Psoas muscle (tissue), 8 donors: Measurements from ENCODE around the gene S100Z. TPM values are rescaled to one million over a fixed set of nuclear protein-coding genes. Genes with fewer than 3 reads are reported as not detected.

Source experiments
- ATAC-seq, 4 donors: fragments of 200-7000 bp; cut with Tn5 transposase; one replicate each; pipeline ENCODE4 v1.9.1; 2020; ENCODE audit warnings: moderate library complexity in 3 of 4, mild to moderate bottlenecking in 2 of 4
- DNase-seq, 2 donors: peaks; one replicate each; pipeline ENCODE4 v3.0.0-alpha.2; 2020
- H3K27ac ChIP-seq: fragments of 200-600 bp; one replicate; pipeline ENCODE4 v1.8.0; 2022
- H3K27me3 ChIP-seq, 3 donors: fragments of 200-600 bp in 1 of 3; one replicate each; pipeline versions ENCODE4 v1.6.1 to v1.8.0; 2013 to 2022; ENCODE audit warnings: low read length in 2 of 3, mild to moderate bottlenecking in 2 of 3, moderate library complexity in 1 of 3; ENCODE audit not compliant: insufficient read depth in 3 of 3
- H3K36me3 ChIP-seq, 2 donors: fragments of 200-600 bp in 1 of 2; one replicate each; pipeline versions ENCODE4 v1.6.1 to v1.8.0; 2013 to 2022; ENCODE audit warnings: low read depth in 1 of 2, mild to moderate bottlenecking in 1 of 2, moderate library complexity in 1 of 2; ENCODE audit not compliant: insufficient read depth in 1 of 2
- H3K4me1 ChIP-seq: fragments of 200-600 bp; one replicate; pipeline ENCODE4 v1.8.0; 2022
- H3K4me3 ChIP-seq: fragments of 200-600 bp; one replicate; pipeline ENCODE4 v1.8.0; 2022; ENCODE audit warnings: mild to moderate bottlenecking
- H3K9me3 ChIP-seq: fragments of 200-600 bp; one replicate; pipeline ENCODE4 v1.8.0; 2022
- CTCF ChIP-seq: fragments of 200-600 bp; IDR thresholded peaks from one replicate; pipeline ENCODE4 v1.8.0; 2022; ENCODE audit warnings: antibody characterized with exemption
- WGBS, 3 donors: extraction: QIAGEN DNeasy Blood & Tissue Kit; methylation state at CpG; one replicate each; pipeline versions ENCODE4 v1.1.6 to v1.1.7; 2013; 5-methylcytosine and 5-hydroxymethylcytosine counted together
- intact Hi-C, 2 donors: fragments of 100-400 bp; cut with DNase I; formaldehyde crosslinking; loops; one replicate each; pipeline versions ENCODE4 v1.11.0 to v1.14.2; 2022
- long read RNA-seq, 2 donors: library from polyadenylated mRNA; unstranded; transcript quantifications; one replicate each; pipeline ENCODE4 v2.0.0, GENCODE V29; 2021
- polyA plus RNA-seq, 3 donors: library from polyadenylated mRNA; stranded (reverse); fragments of 200-250 nt; gene quantifications; one replicate each; pipeline ENCODE4 v1.2.3, GENCODE V29; 2013
- total RNA-seq, 4 donors: library from RNA; stranded (reverse); fragmentation: NEBNext Ultra II Directional in 2 of 4; extraction: Animal tissue kit (Norgen Biotek cat#: 25700) in 2 of 4; gene quantifications; one replicate each; pipeline versions ENCODE4 v1.2.1 to v1.2.4, GENCODE V29; 2021 to 2023
- donor health status: healthy with polysubstance abuse.
- donor health status: DM: no; HTN: no; CAD: no; lungs with moderate emphysema.
- donor health status: Bipolar disorder and iron deficiency.
- donor health status: healthy.
- donor health status: DM: yes; HTN: yes; CAD: no.
- donor health status: DM: no; HTN: no; CAD: no.
- donor health status: DM: no; HTN: no; CAD: no.
- donor health status: DM: yes; HTN: yes; CAD: no.

The S100Z gene
- not detected for total RNA-seq
- under 1 TPM in 1 of 3 donors, not detected in 2; 0.09 TPM for polyA plus RNA-seq
- long read RNA-seq, donor 1 = 0 reads
- long read RNA-seq, donor 2 = 0 reads

DNA sequence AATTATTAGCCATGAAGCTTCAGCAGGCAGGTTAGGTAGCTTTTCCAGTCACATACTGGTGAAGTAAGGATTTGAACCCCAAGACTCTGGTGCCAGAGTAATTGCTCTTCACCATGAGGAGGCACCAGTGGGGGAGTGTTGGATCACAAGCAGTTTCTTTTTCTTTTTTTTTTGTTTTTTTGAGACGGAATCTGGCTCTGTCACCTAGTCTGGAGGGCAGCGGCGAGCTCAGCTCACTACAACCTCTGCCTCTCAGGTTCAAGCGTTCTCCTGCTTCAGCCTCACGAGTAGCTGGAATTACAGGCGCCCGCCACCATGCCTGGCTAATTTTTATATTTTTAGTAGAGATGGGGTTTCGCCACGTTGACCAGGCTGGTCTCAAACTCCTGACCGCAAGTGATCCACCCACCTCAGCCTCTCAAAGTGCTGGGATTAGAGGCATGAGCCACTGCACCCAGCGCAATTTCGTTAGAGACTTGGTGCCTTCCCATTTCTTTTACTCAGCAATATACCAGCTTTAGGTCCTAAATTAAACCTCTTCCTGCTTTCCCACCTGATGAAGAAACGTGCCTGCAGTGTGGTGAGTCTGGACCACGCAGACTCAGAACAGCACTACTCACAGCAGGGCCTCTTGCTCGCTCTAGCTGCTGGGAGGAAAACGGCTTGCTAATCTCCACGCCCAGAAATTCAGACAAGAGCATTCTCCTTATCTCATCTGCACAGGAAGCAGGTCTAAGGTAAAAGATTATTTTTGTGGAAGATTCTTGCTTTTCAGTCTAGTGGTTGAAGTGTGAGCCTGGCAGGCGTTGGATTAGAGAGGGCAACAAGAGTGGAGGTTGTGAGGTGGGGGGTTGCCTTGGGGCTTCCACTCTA, at the start of gene S100Z:
TSS of gene S100Z (plus strand) at position 596 of the 873 bp plus-strand sequence. CDS start 25,346 bp downstream, outside the sequence.
- ATAC-seq (no peak), DNase-seq (no peak)
- WGBS, 3 donors = 75 to 81% (median 78%) methylated on average over 18 of the region's 18 CpGs
- no peak within 1 kb of the TSS for H3K4me3 ChIP-seq
- H3K4me1 ChIP-seq = no peaks in the 10 kb centered on the region
- H3K27me3 ChIP-seq = peaks cover 0 to 2% (median 0%) of the 10 kb centered on the region in 3 donors
- H3K27ac ChIP-seq = no peak within 1 kb of the TSS
- no peaks in the 10 kb centered on the region for H3K36me3 ChIP-seq
- intact Hi-C loops = no loop called here
- TF ChIP-seq CTCF = no peak
- H3K9me3 ChIP-seq = no peaks in the 10 kb centered on the region

GRCh38 chr5:76800579-76800978, 49.2 kb upstream of the S100Z start:
- 80 to 87% (median 85%) methylated on average over 3 of the region's 3 CpGs for WGBS, 3 donors
- DNase-seq (no peak), ATAC-seq (no peak)
- TF ChIP-seq CTCF = no peak
- no peaks in the 10 kb centered on the region for H3K27me3 ChIP-seq
- intact Hi-C loops = no loop called here
- H3K27ac ChIP-seq = no peak overlapping the region
- H3K4me3 ChIP-seq = no peak overlapping the region
- H3K4me1 ChIP-seq = no peaks in the 10 kb centered on the region
- no peaks in the 10 kb centered on the region for H3K36me3 ChIP-seq
- H3K9me3 ChIP-seq = no peaks in the 10 kb centered on the region

DNA sequence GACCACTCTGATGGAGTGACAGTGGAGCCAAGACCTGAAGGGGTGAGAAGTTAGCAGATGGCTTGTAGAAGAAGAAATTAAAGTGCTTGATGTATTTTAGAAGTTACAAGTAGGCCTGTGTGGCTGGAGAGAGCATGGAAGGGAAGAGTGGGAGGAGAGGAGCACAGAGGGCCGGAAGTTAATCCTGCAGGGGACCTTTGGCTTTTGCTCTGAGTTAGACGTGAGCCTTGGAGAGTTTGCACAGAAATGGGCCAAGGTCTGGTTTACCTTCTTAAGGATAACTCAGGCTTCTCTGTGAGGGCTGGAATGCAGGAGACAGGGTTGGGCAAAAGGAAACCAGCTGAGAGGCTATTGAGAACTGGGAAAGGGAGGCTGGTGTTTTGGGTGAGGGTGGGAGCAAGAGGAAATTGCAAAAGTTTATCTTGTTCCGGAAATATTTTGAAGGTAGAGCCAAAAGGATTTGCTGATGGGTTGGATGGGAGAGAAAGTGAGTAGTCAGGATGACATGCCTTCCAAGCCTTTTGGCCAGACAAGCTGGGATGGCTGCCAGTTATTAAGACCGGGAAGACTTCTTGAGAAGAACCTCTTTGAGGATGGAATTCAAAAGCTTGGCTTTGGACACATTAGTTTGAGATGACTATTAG, 48.5 kb upstream of the S100Z start:
- DNase-seq (peak in 1 of 2 donors; percentile 39), ATAC-seq (peak in 1 of 4 donors; percentile 30)
- Histone ChIP-seq H3K4me3 (no peak overlapping the region), H3K27me3 (no peaks in the 10 kb centered on the region), H3K4me1 (no peaks in the 10 kb centered on the region), H3K9me3 (no peaks in the 10 kb centered on the region), H3K36me3 (no peaks in the 10 kb centered on the region), H3K27ac (no peak overlapping the region)
- intact Hi-C loops = no loop called here
- no peak for TF ChIP-seq CTCF
- 37 to 47% (median 44%) methylated on average over 4 of the region's 4 CpGs for WGBS, 3 donors

GRCh38 chr5:76801803-76802195, 48.0 kb upstream of the S100Z start:
- no peaks in the 10 kb centered on the region for H3K9me3 ChIP-seq
- no peak overlapping the region for H3K4me3 ChIP-seq
- no peaks in the 10 kb centered on the region for H3K36me3 ChIP-seq
- no peaks in the 10 kb centered on the region for H3K27me3 ChIP-seq
- no peaks in the 10 kb centered on the region for H3K4me1 ChIP-seq
- no peak for ATAC-seq
- no peak for TF ChIP-seq CTCF
- no peak for DNase-seq
- intact Hi-C loops = no loop called here
- WGBS, 3 donors = 68 to 80% (median 77%) methylated on average over 3 of the region's 3 CpGs
- no peak overlapping the region for H3K27ac ChIP-seq
